Activated effector memory CD4-positive, alpha-beta T cell treated with Interleukin-2 at 50 U/mL for 16 hours (primary cell): ENCODE data around the gene RABAC1.

ENCODE experiments used
- DNase-seq: peaks from one replicate; pipeline ENCODE4 v3.0.0-alpha.2; 2020

RABAC1 gene

GRCh38 chr19:41988947-41989346, 29.8 kb upstream of the RABAC1 start:
- DNase-seq = no peak

GRCh38 chr19:41987141-41987860, 28.2 kb upstream of the RABAC1 start:
- DNase-seq = no peak

GRCh38 chr19:41984961-41985360, 25.8 kb upstream of the RABAC1 start:
- DNase-seq = no peak

GRCh38 chr19:41981724-41982123, 22.6 kb upstream of the RABAC1 start:
- no peak for DNase-seq

GRCh38 chr19:41978470-41978869, 19.3 kb upstream of the RABAC1 start:
- no peak for DNase-seq

DNA sequence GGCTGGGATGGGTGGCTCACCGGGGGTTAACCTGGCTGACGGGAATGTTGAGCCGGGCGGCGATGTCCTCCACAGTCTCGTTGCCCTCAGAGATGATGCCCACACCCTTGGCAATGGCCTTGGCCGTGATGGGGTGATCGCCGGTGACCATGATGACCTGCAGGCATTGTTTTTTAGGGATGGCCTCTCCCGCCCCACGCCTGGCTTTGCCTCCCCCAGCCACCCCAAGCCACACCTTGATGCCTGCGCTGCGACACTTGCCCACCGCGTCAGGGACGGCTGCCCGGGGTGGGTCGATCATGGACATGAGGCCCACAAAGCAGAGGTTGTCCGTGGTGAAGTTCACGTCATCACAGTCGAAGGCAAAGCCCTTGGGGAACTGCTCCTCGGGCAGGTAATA, 18.8 kb upstream of the RABAC1 start:
- no peak for DNase-seq

DNA sequence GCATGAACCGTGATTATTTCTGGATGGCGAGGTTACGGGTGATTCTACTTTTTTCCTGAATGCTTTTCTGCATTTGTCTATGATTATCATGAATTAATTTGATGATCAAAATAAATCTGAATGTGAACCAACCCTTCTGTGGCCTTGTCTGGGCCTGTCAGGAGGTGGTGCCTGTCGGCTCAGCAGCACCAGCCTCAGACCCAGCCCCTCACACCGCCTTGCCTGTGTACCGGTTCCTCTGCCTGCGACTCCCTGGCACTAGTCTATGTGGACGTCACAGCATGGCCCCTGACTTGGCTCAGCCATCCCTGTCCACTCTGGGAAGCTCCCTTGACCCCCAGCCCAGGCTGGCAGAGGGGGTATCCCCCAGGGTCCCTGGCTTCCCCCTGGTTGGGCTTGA, 15.5 kb upstream of the RABAC1 start:
- no peak for DNase-seq

- no peak for DNase-seq
Observed at GRCh38 chr19:41971363-41971762, 12.2 kb upstream of the RABAC1 start.

DNA sequence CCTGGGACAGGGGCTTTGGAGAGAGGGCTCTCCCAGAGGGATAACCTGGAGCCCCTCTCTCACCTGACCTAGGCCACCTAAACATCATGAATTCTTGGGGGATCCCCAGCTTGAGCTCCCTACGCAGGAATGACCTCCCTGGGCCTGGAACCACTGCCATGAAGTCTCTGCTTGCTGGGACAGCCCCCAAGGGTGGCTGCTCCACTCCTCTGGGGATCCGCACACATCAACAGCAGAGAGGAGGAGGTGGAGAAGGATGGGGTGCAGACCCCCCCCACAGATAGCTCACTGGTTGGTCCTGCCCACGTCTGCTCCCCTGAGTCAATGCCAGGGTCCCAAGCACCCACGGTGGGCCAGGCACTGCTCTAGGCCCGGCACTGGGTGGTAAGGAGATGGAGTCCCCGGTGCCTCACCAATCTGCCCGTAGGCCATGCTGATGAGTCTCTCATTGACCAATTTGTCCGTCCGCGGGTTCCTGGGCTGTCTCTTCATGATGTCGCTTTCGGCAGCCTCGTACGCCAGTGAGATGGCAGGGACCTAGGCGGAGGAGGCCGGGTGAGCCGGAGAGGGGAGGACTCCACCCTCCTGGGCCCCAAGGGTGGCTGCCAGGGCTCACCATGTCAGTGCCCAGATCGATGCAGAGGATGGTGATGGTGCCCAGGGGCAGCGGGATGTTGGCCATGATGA, 10.8 kb upstream of the RABAC1 start:
- no peak for DNase-seq

GRCh38 chr19:41968751-41969595, 9.9 kb upstream of the RABAC1 start:
- DNase-seq = no peak

DNA sequence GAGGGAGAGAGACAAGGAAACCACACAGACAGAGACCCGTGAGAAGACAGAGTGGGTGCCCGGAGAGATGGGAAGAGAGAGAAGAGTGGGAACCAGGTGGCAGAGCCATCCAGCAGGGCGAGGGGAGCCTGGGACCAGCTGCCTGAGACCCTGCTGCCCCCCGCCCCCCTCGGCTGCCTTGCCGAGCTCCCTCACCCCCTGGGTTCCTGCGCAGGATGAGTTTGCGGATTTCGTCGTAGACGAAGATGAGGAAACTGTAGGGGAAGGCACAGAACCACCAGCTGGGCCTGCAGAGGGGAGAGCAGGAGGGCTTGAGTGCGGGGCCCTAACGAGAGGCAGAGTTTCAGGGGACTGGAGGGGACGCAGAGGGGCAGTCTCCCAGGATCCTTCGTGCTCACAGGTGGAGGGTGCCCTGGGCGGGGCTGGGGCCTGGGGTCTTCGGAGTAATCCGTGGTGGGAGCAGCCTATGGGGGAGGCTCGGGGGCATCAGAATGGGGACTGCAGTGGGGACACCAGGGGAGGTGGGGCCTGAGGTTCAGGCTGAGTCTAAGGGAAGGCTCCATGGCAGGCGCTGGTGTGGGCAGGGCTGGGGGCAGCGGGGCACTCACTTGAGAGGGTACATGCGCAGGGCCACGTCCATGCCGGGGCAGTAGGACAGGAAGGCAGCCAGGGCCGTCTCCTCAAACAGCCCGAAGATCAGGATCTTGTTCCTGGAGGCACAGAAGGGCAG, 8.1 kb upstream of the RABAC1 start:
- DNase-seq = no peak

GRCh38 chr19:41965106-41965505, 6.0 kb upstream of the RABAC1 start:
- DNase-seq = no peak

GRCh38 chr19:41960973-41961372, 1.9 kb upstream of the RABAC1 start:
- no peak for DNase-seq

- DNase-seq = peak; percentile 74
Observed at GRCh38 chr19:41958367-41959055, 610 bp downstream of the RABAC1 start.

DNA sequence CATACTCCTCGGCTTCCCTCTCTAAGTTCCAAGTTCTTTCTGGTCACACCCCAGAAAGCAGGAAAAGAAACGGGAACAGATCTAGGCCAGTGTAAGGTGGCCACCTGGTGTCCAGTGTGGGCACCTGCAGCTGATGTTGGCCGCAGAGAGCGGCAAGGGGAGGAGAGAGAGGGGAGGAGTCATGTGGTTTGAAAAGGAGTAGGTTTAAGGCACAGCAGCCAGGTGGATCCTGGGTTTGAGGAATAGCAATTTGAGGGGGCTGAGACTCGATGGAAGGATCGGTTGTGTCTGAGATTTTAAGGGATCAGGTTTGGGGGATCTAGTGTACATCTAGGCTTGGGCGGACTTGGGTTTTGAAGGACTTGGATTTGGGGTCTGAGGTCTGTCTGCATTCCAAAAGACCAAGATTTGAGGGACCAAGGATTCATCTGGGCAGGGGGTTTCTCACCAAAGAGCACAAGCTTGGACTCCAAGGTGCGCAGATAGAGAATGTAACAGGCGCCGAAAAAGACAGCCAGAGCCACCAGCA, 1.2 kb downstream of the RABAC1 start:
- no peak for DNase-seq

DNA sequence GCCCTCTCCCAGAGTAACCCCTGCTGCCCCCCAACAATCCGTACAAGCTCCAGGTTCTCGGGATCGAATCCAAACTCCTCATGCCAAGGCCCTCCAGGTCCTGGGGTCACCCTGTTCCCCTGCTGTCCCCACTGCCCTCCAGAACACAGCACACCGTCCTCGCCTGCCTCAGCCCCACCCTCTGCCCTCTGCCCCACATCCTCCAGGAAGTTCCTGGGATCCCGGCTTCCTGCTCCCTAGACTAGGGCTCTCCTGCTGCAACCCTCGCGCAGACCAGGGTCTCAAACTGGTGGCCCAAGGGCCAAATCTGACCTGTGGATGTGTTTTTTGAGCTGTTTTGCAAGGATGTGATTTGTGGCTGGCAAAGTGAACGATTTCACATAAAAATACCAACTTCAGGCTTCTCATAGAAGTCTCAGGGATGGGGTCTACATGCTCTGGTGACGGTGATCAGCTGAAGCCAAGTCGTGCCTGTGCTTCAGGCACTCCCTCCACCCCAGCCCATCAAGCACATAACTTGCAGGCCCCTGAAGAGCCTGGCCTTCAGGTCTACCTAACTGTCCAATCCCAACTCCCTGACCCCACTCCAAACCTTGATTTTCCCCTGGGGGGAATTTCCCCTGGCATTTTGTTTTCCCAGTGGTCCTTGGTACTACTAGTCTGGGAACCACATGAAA, 1.8 kb downstream of the RABAC1 start:
- DNase-seq = no peak

GRCh38 chr19:41956621-41957020, 2.5 kb downstream of the RABAC1 start:
- no peak for DNase-seq

DNA sequence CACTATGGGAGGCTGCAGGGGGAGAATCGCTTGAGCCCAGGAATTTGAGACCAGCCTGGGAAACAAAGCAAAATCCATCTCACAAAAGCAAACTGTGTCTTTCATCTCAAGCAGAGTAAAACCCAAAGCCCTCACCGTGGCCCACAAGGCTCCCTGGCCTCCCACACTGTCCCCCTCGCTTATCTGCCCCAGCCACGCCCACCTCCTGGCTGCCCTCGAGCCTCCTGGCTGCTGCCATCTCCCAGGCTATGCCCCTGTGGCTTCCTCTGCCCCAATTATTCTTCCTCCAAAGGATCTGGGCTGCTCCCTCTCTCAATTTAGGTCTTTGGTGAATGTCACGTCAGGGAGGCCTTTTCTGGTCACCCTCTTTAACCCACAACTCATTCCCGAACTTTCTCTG, 3.6 kb downstream of the RABAC1 start:
- no peak for DNase-seq

GRCh38 chr19:41951686-41952172, 7.4 kb downstream of the RABAC1 start:
- DNase-seq = peak; percentile 73

DNA sequence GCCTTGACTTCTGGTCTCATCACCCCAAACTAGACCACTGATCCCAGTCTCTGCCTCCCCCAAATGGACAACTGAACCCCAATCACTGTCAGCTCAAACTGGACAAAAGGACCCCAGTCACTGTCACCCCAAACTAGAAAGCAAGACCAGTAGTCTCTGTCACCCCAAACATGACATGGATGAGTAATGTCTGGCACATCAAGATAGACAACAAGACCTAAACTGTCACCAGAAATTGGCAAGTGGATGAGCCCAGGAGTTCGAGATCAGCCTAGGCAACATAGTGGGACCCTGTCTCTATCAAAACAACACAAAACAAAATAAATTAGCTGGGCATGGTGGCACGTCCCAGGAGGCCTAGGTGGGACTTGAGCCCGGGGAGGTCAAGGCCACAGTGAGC, 12.0 kb downstream of the RABAC1 start:
- no peak for DNase-seq

- DNase-seq = peak; percentile 77
Observed at GRCh38 chr19:41945135-41945766, 13.9 kb downstream of the RABAC1 start.
